ENCODE results near the gene STX10.
"Not testable (repeated sequence)": the region's sequence is repeated elsewhere in the genome, so short reads cannot be mapped to it uniquely, and the experiment has no call there.

The STX10 gene

GRCh38 chr19:13154241-13154778, 4.1 kb upstream of the STX10 start:
- Mint-ChIP-seq H3K9me3 (no peaks in the 10 kb centered on the region), H3K36me3 (peaks cover 70% of the 10 kb centered on the region), H3K4me1 (peaks cover 52% of the 10 kb centered on the region), H3K4me3 (peak overlapping the region; percentile 98), H3K27ac (peak overlapping the region; percentile 100)
- no peak for ATAC-seq
- peak; percentile 56 to 82 for DNase-seq (ENCODE audit: low spot score in 2 of 2)

GRCh38 chr19:13153569-13154240, 3.5 kb upstream of the STX10 start:
- H3K4me1 Mint-ChIP-seq: peaks cover 58% of the 10 kb centered on the region
- H3K4me3 Mint-ChIP-seq: peak overlapping the region; percentile 98
- ATAC-seq (no peak), DNase-seq (ENCODE audit: low spot score in 2 of 2) (peak in 1 of 2 donors; percentile 18)
- H3K36me3 Mint-ChIP-seq: peaks cover 70% of the 10 kb centered on the region
- H3K27ac Mint-ChIP-seq: peak overlapping the region; percentile 100
- no peaks in the 10 kb centered on the region for H3K9me3 Mint-ChIP-seq

- Mint-ChIP-seq H3K4me1 (peaks cover 57% of the 10 kb centered on the region), H3K36me3 (peaks cover 71% of the 10 kb centered on the region)
- peak; percentile 48 for ATAC-seq
Measured at GRCh38 chr19:13152974-13153568, 2.9 kb upstream of the STX10 start.

GRCh38 chr19:13152356-13152973, 2.3 kb upstream of the STX10 start:
- H3K27ac Mint-ChIP-seq: peak overlapping the region; percentile 100
- H3K4me3 Mint-ChIP-seq: peak overlapping the region; percentile 98
- DNase-seq (ENCODE audit: low spot score in 2 of 2): no peak
- H3K4me1 Mint-ChIP-seq: peaks cover 52% of the 10 kb centered on the region
- peaks cover 77% of the 10 kb centered on the region for H3K36me3 Mint-ChIP-seq
- no peaks in the 10 kb centered on the region for H3K9me3 Mint-ChIP-seq
- ATAC-seq: peak; percentile 24

More at GRCh38 chr19:13152974-13153568, 2.9 kb upstream of the STX10 start:
- peak overlapping the region; percentile 98 for H3K4me3 Mint-ChIP-seq
- H3K9me3 Mint-ChIP-seq: no peaks in the 10 kb centered on the region
- peak overlapping the region; percentile 100 for H3K27ac Mint-ChIP-seq
- DNase-seq (ENCODE audit: low spot score in 2 of 2): peak; percentile 99 to 100

GRCh38 chr19:13151605-13152355, 1.6 kb upstream of the STX10 start:
- ATAC-seq (peak; percentile 70), DNase-seq (ENCODE audit: low spot score in 2 of 2) (peak; percentile 88 to 96)
- H3K4me1 Mint-ChIP-seq: peaks cover 49% of the 10 kb centered on the region
- no peaks in the 10 kb centered on the region for H3K9me3 Mint-ChIP-seq
- H3K4me3 Mint-ChIP-seq: peak overlapping the region; percentile 98
- peak overlapping the region; percentile 100 for H3K27ac Mint-ChIP-seq
- peaks cover 82% of the 10 kb centered on the region for H3K36me3 Mint-ChIP-seq

- peak in 1 of 2 donors; percentile 76 for DNase-seq (ENCODE audit: low spot score in 2 of 2)
- peaks cover 80% of the 10 kb centered on the region for H3K36me3 Mint-ChIP-seq
- ATAC-seq: peak; percentile 12
Measured at GRCh38 chr19:13150931-13151604, 893 bp upstream of the STX10 start.

GRCh38 chr19:13149628-13150186, 468 bp downstream of the STX10 start:
- peak overlapping the region; percentile 98 for H3K4me3 Mint-ChIP-seq
- peaks cover 77% of the 10 kb centered on the region for H3K36me3 Mint-ChIP-seq
- H3K4me1 Mint-ChIP-seq: peaks cover 34% of the 10 kb centered on the region
- DNase-seq (ENCODE audit: low spot score in 2 of 2) (peak in 1 of 2 donors; percentile 17), ATAC-seq (peak; percentile 1)
- peak overlapping the region; percentile 100 for H3K27ac Mint-ChIP-seq
- no peaks in the 10 kb centered on the region for H3K9me3 Mint-ChIP-seq

More at GRCh38 chr19:13150931-13151604, 893 bp upstream of the STX10 start:
- peak overlapping the region; percentile 98 for H3K4me3 Mint-ChIP-seq
- H3K27ac Mint-ChIP-seq: peak overlapping the region; percentile 100
- H3K4me1 Mint-ChIP-seq: peaks cover 45% of the 10 kb centered on the region
- H3K9me3 Mint-ChIP-seq: no peaks in the 10 kb centered on the region

GRCh38 chr19:13149173-13149627, 975 bp downstream of the STX10 start:
- H3K9me3 Mint-ChIP-seq; DNase-seq (ENCODE audit: low spot score in 2 of 2); ATAC-seq: not testable (repeated sequence)
- H3K36me3 Mint-ChIP-seq: peaks cover 77% of the 10 kb centered on the region
- peaks cover 34% of the 10 kb centered on the region for H3K4me1 Mint-ChIP-seq
- peak overlapping the region; percentile 98 for H3K4me3 Mint-ChIP-seq
- H3K27ac Mint-ChIP-seq: peak overlapping the region; percentile 100

- peaks cover 76% of the 10 kb centered on the region for H3K36me3 Mint-ChIP-seq
- H3K9me3 Mint-ChIP-seq: no peaks in the 10 kb centered on the region
- ATAC-seq (no peak), DNase-seq (ENCODE audit: low spot score in 2 of 2) (no peak)
- H3K4me3 Mint-ChIP-seq: no peak overlapping the region
- H3K4me1 Mint-ChIP-seq: peaks cover 27% of the 10 kb centered on the region
- H3K27ac Mint-ChIP-seq: no peak overlapping the region
Measured at GRCh38 chr19:13146763-13147563, 3.2 kb downstream of the STX10 start.

GRCh38 chr19:13139633-13140311, 10.4 kb downstream of the STX10 start:
- Mint-ChIP-seq H3K36me3 (peaks cover 90% of the 10 kb centered on the region), H3K4me3 (no peak overlapping the region), H3K9me3 (no peaks in the 10 kb centered on the region), H3K27ac (peak overlapping the region; percentile 8), H3K4me1 (no peaks in the 10 kb centered on the region)
- ATAC-seq (no peak), DNase-seq (ENCODE audit: low spot score in 2 of 2) (no peak)

GRCh38 chr19:13138916-13139198, 11.3 kb downstream of the STX10 start:
- H3K36me3 Mint-ChIP-seq: peaks cover 90% of the 10 kb centered on the region
- H3K9me3 Mint-ChIP-seq: no peaks in the 10 kb centered on the region
- DNase-seq (ENCODE audit: low spot score in 2 of 2) (no peak), ATAC-seq (no peak)
- H3K4me1 Mint-ChIP-seq: no peaks in the 10 kb centered on the region
- H3K4me3 Mint-ChIP-seq: no peak overlapping the region
- peak overlapping the region; percentile 64 for H3K27ac Mint-ChIP-seq

GRCh38 chr19:13138171-13138915, 11.8 kb downstream of the STX10 start:
- H3K4me3 Mint-ChIP-seq: no peak overlapping the region
- H3K27ac Mint-ChIP-seq: peak overlapping the region; percentile 64
- H3K9me3 Mint-ChIP-seq: no peaks in the 10 kb centered on the region
- ATAC-seq: no peak
- peaks cover 91% of the 10 kb centered on the region for H3K36me3 Mint-ChIP-seq
- peaks cover 4% of the 10 kb centered on the region for H3K4me1 Mint-ChIP-seq
- no peak for DNase-seq (ENCODE audit: low spot score in 2 of 2)
